Activated T-helper 1 cell treated with Interleukin-2 at 50 U/mL for 16 hours (primary cell): Measurements from ENCODE around the gene COL6A5.
"Not testable (repeated sequence)": the region's sequence is repeated elsewhere in the genome, so short reads cannot be mapped to it uniquely, and the experiment has no call there.

Source experiments
- DNase-seq: peaks from one replicate; pipeline ENCODE4 v3.0.0-alpha.2; 2020; ENCODE audit warnings: low read depth

COL6A5 gene

GRCh38 chr3:130384476-130385025, 39.1 kb downstream of the COL6A5 start:
- no peak for DNase-seq

- no peak for DNase-seq
These were observed 41.3 kb downstream of the COL6A5 start for GRCh38 chr3:130386604-130387263.

- no peak for DNase-seq
These were observed 44.4 kb downstream of the COL6A5 start for GRCh38 chr3:130389743-130390478.

GRCh38 chr3:130392266-130392665, 46.8 kb downstream of the COL6A5 start:
- no peak for DNase-seq

- DNase-seq: no peak
These were observed 48.1 kb downstream of the COL6A5 start for GRCh38 chr3:130393594-130393993.

GRCh38 chr3:130395331-130395730, 49.9 kb downstream of the COL6A5 start:
- no peak for DNase-seq

- DNase-seq: no peak
These were observed 50.4 kb downstream of the COL6A5 start for GRCh38 chr3:130395916-130396315.

GRCh38 chr3:130404401-130404800, 58.9 kb downstream of the COL6A5 start:
- no peak for DNase-seq

- DNase-seq: no peak
These were observed 60.5 kb downstream of the COL6A5 start for GRCh38 chr3:130405956-130406355.

- DNase-seq: not testable (repeated sequence)
These were observed 62.8 kb downstream of the COL6A5 start for GRCh38 chr3:130408253-130408652.

GRCh38 chr3:130411320-130411719, 65.8 kb downstream of the COL6A5 start:
- no peak for DNase-seq

GRCh38 chr3:130412991-130413560, 67.6 kb downstream of the COL6A5 start:
- no peak for DNase-seq

- no peak for DNase-seq
These were observed 69.0 kb downstream of the COL6A5 start for GRCh38 chr3:130414457-130414856.

GRCh38 chr3:130420466-130420865, 75.0 kb downstream of the COL6A5 start:
- no peak for DNase-seq

- no peak for DNase-seq
These were observed 77.6 kb downstream of the COL6A5 start for GRCh38 chr3:130423064-130423463.

- no peak for DNase-seq
These were observed 79.4 kb downstream of the COL6A5 start for GRCh38 chr3:130424837-130425236.

- DNase-seq: no peak
These were observed 80.0 kb downstream of the COL6A5 start for GRCh38 chr3:130425484-130425883.

- DNase-seq: no peak
These were observed 80.7 kb downstream of the COL6A5 start for GRCh38 chr3:130426206-130426605.

- DNase-seq: no peak
These were observed 83.6 kb downstream of the COL6A5 start for GRCh38 chr3:130428871-130429712.

- no peak for DNase-seq
These were observed 84.2 kb downstream of the COL6A5 start for GRCh38 chr3:130429713-130430023.

- DNase-seq: no peak
These were observed 84.8 kb downstream of the COL6A5 start for GRCh38 chr3:130430266-130430665.

- not testable (repeated sequence) for DNase-seq
These were observed 86.6 kb downstream of the COL6A5 start for GRCh38 chr3:130432086-130432485.
